Measurements from ENCODE around the gene LYZL4. TPM values are rescaled to one million over a fixed set of nuclear protein-coding genes. Genes with fewer than 3 reads are reported as not detected.

The LYZL4 gene
- total and polyA plus RNA-seq, 2 experiments from 2014 or later, result 4.3 to 6.9 TPM

- Histone ChIP-seq H3K9me3 (ENCODE audit: low read depth) (no peaks in the 10 kb centered on the region), H3K4me3 (no peak overlapping the region), H3K27me3 (no peaks in the 10 kb centered on the region), H3K36me3 (no peaks in the 10 kb centered on the region), H3K27ac (peak overlapping the region; percentile 75), H3K4me1 (ENCODE audit: low read depth) (peaks cover 24% of the 10 kb centered on the region)
- no peak for TF ChIP-seq CTCF (IDR thresholded peaks at IDR 0.05; ENCODE audit: low read depth, low read length)
- DNase-seq (ENCODE audit: low read depth in 1 of 2, low spot score in 1 of 2), result no peak
Observed at GRCh38 chr3:42411429-42411828, 1.0 kb upstream of the LYZL4 start.

- Histone ChIP-seq H3K27ac (peak overlapping the region; percentile 79), H3K9me3 (ENCODE audit: low read depth) (no peaks in the 10 kb centered on the region), H3K4me3 (no peak overlapping the region), H3K27me3 (no peaks in the 10 kb centered on the region), H3K36me3 (no peaks in the 10 kb centered on the region), H3K4me1 (ENCODE audit: low read depth) (peaks cover 24% of the 10 kb centered on the region)
- DNase-seq (ENCODE audit: low read depth in 1 of 2, low spot score in 1 of 2), result no peak
- TF ChIP-seq CTCF (IDR thresholded peaks at IDR 0.05; ENCODE audit: low read depth, low read length), result no peak
Observed at GRCh38 chr3:42408156-42408555, 2.3 kb downstream of the LYZL4 start.

GRCh38 chr3:42406727-42407450, 3.5 kb downstream of the LYZL4 start:
- no peak for DNase-seq (ENCODE audit: low read depth in 1 of 2, low spot score in 1 of 2)
- no peaks in the 10 kb centered on the region for H3K27me3 ChIP-seq
- H3K36me3 ChIP-seq, result no peaks in the 10 kb centered on the region
- no peak overlapping the region for H3K4me3 ChIP-seq
- H3K9me3 ChIP-seq (ENCODE audit: low read depth), result no peaks in the 10 kb centered on the region
- TF ChIP-seq CTCF (IDR thresholded peaks at IDR 0.05; ENCODE audit: low read depth, low read length), result no peak
- H3K4me1 ChIP-seq (ENCODE audit: low read depth), result peaks cover 24% of the 10 kb centered on the region
- no peak overlapping the region for H3K27ac ChIP-seq

GRCh38 chr3:42405857-42406256, 4.6 kb downstream of the LYZL4 start:
- no peak for DNase-seq (ENCODE audit: low read depth in 1 of 2, low spot score in 1 of 2)
- peaks cover 24% of the 10 kb centered on the region for H3K4me1 ChIP-seq (ENCODE audit: low read depth)
- H3K27ac ChIP-seq, result no peak overlapping the region
- H3K36me3 ChIP-seq, result no peaks in the 10 kb centered on the region
- H3K4me3 ChIP-seq, result no peak overlapping the region
- no peaks in the 10 kb centered on the region for H3K27me3 ChIP-seq
- H3K9me3 ChIP-seq (ENCODE audit: low read depth), result no peaks in the 10 kb centered on the region
- TF ChIP-seq CTCF (IDR thresholded peaks at IDR 0.05; ENCODE audit: low read depth, low read length), result no peak

- no peak for TF ChIP-seq CTCF (IDR thresholded peaks at IDR 0.05; ENCODE audit: low read depth, low read length)
- H3K4me3 ChIP-seq, result no peak overlapping the region
- H3K27me3 ChIP-seq, result no peaks in the 10 kb centered on the region
- DNase-seq (ENCODE audit: low read depth in 1 of 2, low spot score in 1 of 2), result no peak
- H3K27ac ChIP-seq, result no peak overlapping the region
- H3K4me1 ChIP-seq (ENCODE audit: low read depth), result peaks cover 32% of the 10 kb centered on the region
- no peaks in the 10 kb centered on the region for H3K36me3 ChIP-seq
- H3K9me3 ChIP-seq (ENCODE audit: low read depth), result no peaks in the 10 kb centered on the region
Observed at GRCh38 chr3:42403737-42404136, 6.7 kb downstream of the LYZL4 start.
